Measurements from ENCODE around the gene SETD7. TPM values are rescaled to one million over a fixed set of nuclear protein-coding genes. Genes with fewer than 3 reads are reported as not detected.
"Not testable (repeated sequence)": the region's sequence is repeated elsewhere in the genome, so short reads cannot be mapped to it uniquely, and the experiment has no call there.

The SETD7 gene
- total and polyA plus RNA-seq, 2 donors from 2014 or later = 6.5 to 29.1 TPM

DNA sequence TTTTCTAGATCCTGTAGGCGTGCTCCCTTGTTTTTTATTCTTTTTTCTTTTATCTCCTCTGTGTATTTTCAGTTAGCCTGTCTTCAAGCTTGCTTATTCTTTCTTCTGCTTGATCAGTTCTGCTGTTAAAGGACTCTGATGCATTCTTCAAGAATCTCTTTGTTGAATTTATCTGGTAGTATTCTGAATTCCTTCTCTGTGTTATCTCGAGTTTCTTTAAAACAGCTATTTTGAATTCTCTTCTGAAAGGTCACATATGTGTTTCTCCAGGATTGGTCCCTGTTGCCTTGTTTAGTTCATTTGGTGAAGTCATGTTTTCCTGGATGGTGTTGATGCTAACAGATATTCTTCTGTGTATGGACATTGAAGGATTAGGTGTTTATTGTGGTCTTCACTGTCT is 86.8 kb downstream of the SETD7 start:
- no peak overlapping the region for H3K9ac ChIP-seq (ENCODE audit: low read length in 3 of 3)
- H3K27me3 ChIP-seq (ENCODE audit: control insufficient read depth, insufficient read depth, low read length) = no peaks in the 10 kb centered on the region
- DNase-seq (no peak), FAIRE-seq (no peak)
- TF ChIP-seq CTCF (IDR thresholded peaks at IDR 0.05; ENCODE audit: borderline replicate concordance, extremely low read depth, insufficient read depth) = no peak
- H3K27ac ChIP-seq (ENCODE audit: low read depth in 2 of 2, low read length in 2 of 2) = no peak overlapping the region
- H3K4me1 ChIP-seq (ENCODE audit: control insufficient read depth in 2 of 3, insufficient read depth in 2 of 3, low read depth in 1 of 3, low read length in 3 of 3) = no peaks in the 10 kb centered on the region
- H3K36me3 ChIP-seq (ENCODE audit: control insufficient read depth in 2 of 3, insufficient read depth in 3 of 3, low read length in 3 of 3) = peaks cover 6 to 11% (median 8%) of the 10 kb centered on the region in 3 donors
- peaks cover 0 to 11% (median 0%) of the 10 kb centered on the region in 3 donors for H3K9me3 ChIP-seq (ENCODE audit: control insufficient read depth in 2 of 3, insufficient read depth in 1 of 3, low read length in 3 of 3)
- H3K4me3 ChIP-seq (ENCODE audit: low read length in 3 of 3) = no peak overlapping the region
- intact Hi-C loops (cut with DNase I) = no loop called here

- intact Hi-C loops (cut with DNase I) = not testable (repeated sequence)
Measured at GRCh38 chr4:139468756-139469155, 87.3 kb downstream of the SETD7 start.

GRCh38 chr4:139465922-139466321 is 90.1 kb downstream of the SETD7 start:
- FAIRE-seq (no peak), DNase-seq (no peak)
- H3K27ac ChIP-seq (ENCODE audit: low read depth in 2 of 2, low read length in 2 of 2) = no peak overlapping the region
- no peak for TF ChIP-seq CTCF (IDR thresholded peaks at IDR 0.05; ENCODE audit: borderline replicate concordance, extremely low read depth, insufficient read depth)
- no peak overlapping the region for H3K9ac ChIP-seq (ENCODE audit: low read length in 3 of 3)
- intact Hi-C loops (cut with DNase I) = no loop called here
- H3K36me3 ChIP-seq (ENCODE audit: control insufficient read depth in 2 of 3, insufficient read depth in 3 of 3, low read length in 3 of 3) = no peaks in the 10 kb centered on the region
- H3K4me3 ChIP-seq (ENCODE audit: low read length in 3 of 3) = no peak overlapping the region
- H3K27me3 ChIP-seq (ENCODE audit: control insufficient read depth, insufficient read depth, low read length) = no peaks in the 10 kb centered on the region
- H3K4me1 ChIP-seq (ENCODE audit: control insufficient read depth in 2 of 3, insufficient read depth in 2 of 3, low read depth in 1 of 3, low read length in 3 of 3) = no peaks in the 10 kb centered on the region
- peaks cover 0 to 7% (median 0%) of the 10 kb centered on the region in 3 donors for H3K9me3 ChIP-seq (ENCODE audit: control insufficient read depth in 2 of 3, insufficient read depth in 1 of 3, low read length in 3 of 3)

More at GRCh38 chr4:139468756-139469155, 87.3 kb downstream of the SETD7 start:
- H3K9me3 ChIP-seq (ENCODE audit: control insufficient read depth in 2 of 3, insufficient read depth in 1 of 3, low read length in 3 of 3) = peaks cover 0 to 11% (median 0%) of the 10 kb centered on the region in 3 donors
- not testable (repeated sequence) for DNase-seq; H3K27me3 ChIP-seq (ENCODE audit: control insufficient read depth, insufficient read depth, low read length); H3K27ac ChIP-seq (ENCODE audit: low read depth in 2 of 2, low read length in 2 of 2); H3K9ac ChIP-seq (ENCODE audit: low read length in 3 of 3); FAIRE-seq; H3K4me3 ChIP-seq (ENCODE audit: low read length in 3 of 3); H3K4me1 ChIP-seq (ENCODE audit: control insufficient read depth in 2 of 3, insufficient read depth in 2 of 3, low read depth in 1 of 3, low read length in 3 of 3)
- H3K36me3 ChIP-seq (ENCODE audit: control insufficient read depth in 2 of 3, insufficient read depth in 3 of 3, low read length in 3 of 3) = peaks cover 6 to 11% (median 8%) of the 10 kb centered on the region in 3 donors

- H3K27ac ChIP-seq (ENCODE audit: low read depth in 2 of 2, low read length in 2 of 2); H3K9me3 ChIP-seq (ENCODE audit: control insufficient read depth in 2 of 3, insufficient read depth in 1 of 3, low read length in 3 of 3); H3K27me3 ChIP-seq (ENCODE audit: control insufficient read depth, insufficient read depth, low read length); FAIRE-seq; DNase-seq; H3K9ac ChIP-seq (ENCODE audit: low read length in 3 of 3); intact Hi-C loops (cut with DNase I); H3K4me1 ChIP-seq (ENCODE audit: control insufficient read depth in 2 of 3, insufficient read depth in 2 of 3, low read depth in 1 of 3, low read length in 3 of 3); H3K36me3 ChIP-seq (ENCODE audit: control insufficient read depth in 2 of 3, insufficient read depth in 3 of 3, low read length in 3 of 3); H3K4me3 ChIP-seq (ENCODE audit: low read length in 3 of 3): not testable (repeated sequence)
Measured at GRCh38 chr4:139464512-139464911, 91.5 kb downstream of the SETD7 start.

All from kidney (tissue), 14 donors.